Astrocyte (in vitro differentiated cells and primary cell): Measurements from ENCODE around the gene IGF1.

Source experiments
- EZH2 ChIP-seq: IDR thresholded peaks from 2 replicates; pipeline ENCODE4 v1.6.1; 2012; ENCODE audit warnings: mild to moderate bottlenecking, low read length, inconsistent platforms; ENCODE audit not compliant: insufficient read depth
- TF ChIP-seq, protein P1 (sequence below): IDR thresholded peaks from 2 replicates; pipeline ENCODE4 v1.5.1; 2011; ENCODE audit warnings: low read depth, mild to moderate bottlenecking, inconsistent platforms, low read length, moderate library complexity; ENCODE audit not compliant: insufficient read depth

DNA sequence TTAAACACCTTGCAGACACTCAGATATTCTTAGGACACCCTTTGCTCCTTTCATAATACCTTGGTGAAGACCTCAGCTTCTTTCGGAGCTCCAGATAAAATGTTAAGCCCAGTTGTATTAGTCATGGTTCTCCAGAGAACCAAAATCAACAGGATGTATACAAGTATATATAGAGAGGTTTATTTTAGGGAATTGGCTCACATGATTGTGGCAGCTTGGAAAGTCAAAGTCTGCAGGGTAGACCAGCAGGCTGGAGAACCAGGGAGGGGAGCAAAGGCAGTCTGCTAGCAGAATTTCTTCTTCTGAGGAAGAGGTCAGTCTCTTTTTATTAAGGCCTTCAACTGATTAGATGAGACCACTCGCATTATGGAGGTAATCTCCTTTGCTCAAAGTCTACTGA, 6.9 kb upstream of the IGF1 start:
- no peak for TF ChIP-seq EZH2
- TF ChIP-seq, protein P1, sequence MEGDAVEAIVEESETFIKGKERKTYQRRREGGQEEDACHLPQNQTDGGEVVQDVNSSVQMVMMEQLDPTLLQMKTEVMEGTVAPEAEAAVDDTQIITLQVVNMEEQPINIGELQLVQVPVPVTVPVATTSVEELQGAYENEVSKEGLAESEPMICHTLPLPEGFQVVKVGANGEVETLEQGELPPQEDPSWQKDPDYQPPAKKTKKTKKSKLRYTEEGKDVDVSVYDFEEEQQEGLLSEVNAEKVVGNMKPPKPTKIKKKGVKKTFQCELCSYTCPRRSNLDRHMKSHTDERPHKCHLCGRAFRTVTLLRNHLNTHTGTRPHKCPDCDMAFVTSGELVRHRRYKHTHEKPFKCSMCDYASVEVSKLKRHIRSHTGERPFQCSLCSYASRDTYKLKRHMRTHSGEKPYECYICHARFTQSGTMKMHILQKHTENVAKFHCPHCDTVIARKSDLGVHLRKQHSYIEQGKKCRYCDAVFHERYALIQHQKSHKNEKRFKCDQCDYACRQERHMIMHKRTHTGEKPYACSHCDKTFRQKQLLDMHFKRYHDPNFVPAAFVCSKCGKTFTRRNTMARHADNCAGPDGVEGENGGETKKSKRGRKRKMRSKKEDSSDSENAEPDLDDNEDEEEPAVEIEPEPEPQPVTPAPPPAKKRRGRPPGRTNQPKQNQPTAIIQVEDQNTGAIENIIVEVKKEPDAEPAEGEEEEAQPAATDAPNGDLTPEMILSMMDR: no peak
